ENCODE measurements around the gene KIF20B. TPM values are rescaled to one million over a fixed set of nuclear protein-coding genes. Genes with fewer than 3 reads are reported as not detected.

Gene KIF20B
- polyA plus RNA-seq, 1 donor (not counting 4 experiments of a cell fraction or from before 2014, with no cell fraction given), result 9.2 TPM

DNA sequence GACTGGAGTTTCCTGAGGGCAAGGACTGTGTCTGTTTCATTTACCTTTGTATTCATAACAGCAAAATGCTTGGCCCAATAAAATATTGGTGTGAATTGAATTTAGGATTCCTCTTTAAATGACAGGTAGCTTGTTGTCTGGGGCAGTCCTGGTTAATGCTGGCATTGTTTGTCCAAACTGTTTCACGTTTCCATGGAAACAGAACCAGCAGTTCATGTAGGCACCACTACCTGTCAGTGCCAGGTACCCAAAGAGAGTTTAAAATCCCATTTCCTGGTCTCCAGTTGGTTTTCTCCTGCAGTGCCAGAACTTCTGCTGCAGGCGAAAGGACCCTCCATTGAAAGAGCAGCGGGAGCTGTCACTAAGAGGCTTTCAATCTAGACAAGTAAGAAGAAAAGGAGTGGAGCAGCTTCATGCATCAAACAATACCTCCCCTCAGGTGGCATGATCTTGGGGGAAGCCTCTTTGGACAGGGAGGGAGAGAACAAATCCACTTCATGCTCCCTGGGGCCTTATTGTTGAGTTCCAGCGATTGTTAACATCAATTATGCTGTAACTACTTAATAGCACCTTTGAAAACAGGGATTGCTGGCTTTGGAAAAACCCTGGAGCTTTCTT, 109.6 kb downstream of the KIF20B start:
- no peaks in the 10 kb centered on the region for H4K20me1 ChIP-seq (ENCODE audit: control insufficient read depth, extremely low read depth, insufficient read depth, low read length)
- no peaks in the 10 kb centered on the region for H3K9me3 ChIP-seq (ENCODE audit: control insufficient read depth, low read depth, low read length)
- H3K4me1 ChIP-seq (ENCODE audit: control insufficient read depth, extremely low read depth, insufficient read depth, low read length), result no peaks in the 10 kb centered on the region
- TF ChIP-seq, protein P1, sequence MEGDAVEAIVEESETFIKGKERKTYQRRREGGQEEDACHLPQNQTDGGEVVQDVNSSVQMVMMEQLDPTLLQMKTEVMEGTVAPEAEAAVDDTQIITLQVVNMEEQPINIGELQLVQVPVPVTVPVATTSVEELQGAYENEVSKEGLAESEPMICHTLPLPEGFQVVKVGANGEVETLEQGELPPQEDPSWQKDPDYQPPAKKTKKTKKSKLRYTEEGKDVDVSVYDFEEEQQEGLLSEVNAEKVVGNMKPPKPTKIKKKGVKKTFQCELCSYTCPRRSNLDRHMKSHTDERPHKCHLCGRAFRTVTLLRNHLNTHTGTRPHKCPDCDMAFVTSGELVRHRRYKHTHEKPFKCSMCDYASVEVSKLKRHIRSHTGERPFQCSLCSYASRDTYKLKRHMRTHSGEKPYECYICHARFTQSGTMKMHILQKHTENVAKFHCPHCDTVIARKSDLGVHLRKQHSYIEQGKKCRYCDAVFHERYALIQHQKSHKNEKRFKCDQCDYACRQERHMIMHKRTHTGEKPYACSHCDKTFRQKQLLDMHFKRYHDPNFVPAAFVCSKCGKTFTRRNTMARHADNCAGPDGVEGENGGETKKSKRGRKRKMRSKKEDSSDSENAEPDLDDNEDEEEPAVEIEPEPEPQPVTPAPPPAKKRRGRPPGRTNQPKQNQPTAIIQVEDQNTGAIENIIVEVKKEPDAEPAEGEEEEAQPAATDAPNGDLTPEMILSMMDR (optimal IDR thresholded peaks at IDR 0.05 in 1 of 3, IDR thresholded peaks at IDR 0.05 in 1 of 3, conservative IDR thresholded peaks at IDR 0.05 in 1 of 3; ENCODE audit: extremely low read depth in 1 of 3, insufficient read depth in 2 of 3, low read length in 3 of 3), result no peak
- TF ChIP-seq EZH2 (IDR thresholded peaks at IDR 0.05; ENCODE audit: low read length), result no peak
- H3K79me2 ChIP-seq (ENCODE audit: control insufficient read depth, insufficient read depth, low read length), result no peaks in the 10 kb centered on the region
- DNase-seq (ENCODE audit: low read depth, low spot score) (no peak), FAIRE-seq (no peak)
- H3K4me2 ChIP-seq (ENCODE audit: control insufficient read depth, extremely low read depth, insufficient read depth, low read depth, low read length), result no peak overlapping the region
- H3K36me3 ChIP-seq (ENCODE audit: control insufficient read depth in 2 of 2, extremely low read depth in 1 of 2, insufficient read depth in 2 of 2, low read length in 2 of 2), result no peaks in the 10 kb centered on the region
- no peak overlapping the region for H3K9ac ChIP-seq (ENCODE audit: control insufficient read depth, extremely low read depth, insufficient read depth, low read length)
- dilution Hi-C loops (cut with MboI; ENCODE audit: extremely low pct_ligation_motif_present, low sequenced_read_pairs), result no loop called here
- H3K4me3 ChIP-seq (ENCODE audit: control insufficient read depth in 2 of 3, extremely low read depth in 1 of 3, insufficient read depth in 2 of 3, low read depth in 1 of 3, low read length in 3 of 3), result no peak overlapping the region
- no peak overlapping the region for H3K27ac ChIP-seq (ENCODE audit: control insufficient read depth, insufficient read depth, low read length)
- H3K27me3 ChIP-seq (ENCODE audit: control insufficient read depth, extremely low read depth, insufficient read depth, low read length), result no peaks in the 10 kb centered on the region
- H2AFZ ChIP-seq (ENCODE audit: control insufficient read depth, low read length), result no peak overlapping the region
- H3K9me1 ChIP-seq (ENCODE audit: control insufficient read depth, extremely low read depth, insufficient read depth, low read length), result no peaks in the 10 kb centered on the region

DNA sequence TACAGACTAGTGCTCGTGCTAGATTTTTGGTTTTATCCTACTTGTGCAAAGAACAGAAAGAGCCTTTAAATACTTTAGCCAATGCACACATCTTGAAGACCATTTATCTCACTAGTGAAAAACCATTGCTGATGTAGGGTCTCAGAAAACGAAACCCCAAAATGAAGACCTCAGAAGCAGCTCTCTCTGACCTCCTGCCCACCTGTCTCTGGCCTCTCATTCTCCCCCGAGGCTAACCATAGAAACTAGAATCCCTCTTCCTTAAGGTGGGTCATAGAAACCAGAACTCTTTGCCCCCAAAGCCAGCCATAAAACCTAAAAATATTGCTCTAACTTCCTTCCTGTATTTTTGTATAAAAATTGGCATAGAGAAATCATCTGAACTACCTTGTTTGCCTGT, 112.2 kb downstream of the KIF20B start:
- Histone ChIP-seq H3K9me3 (ENCODE audit: control insufficient read depth, low read depth, low read length) (no peaks in the 10 kb centered on the region), H3K4me1 (ENCODE audit: control insufficient read depth, extremely low read depth, insufficient read depth, low read length) (no peaks in the 10 kb centered on the region), H3K36me3 (ENCODE audit: control insufficient read depth in 2 of 2, extremely low read depth in 1 of 2, insufficient read depth in 2 of 2, low read length in 2 of 2) (no peaks in the 10 kb centered on the region), H3K4me2 (ENCODE audit: control insufficient read depth, extremely low read depth, insufficient read depth, low read depth, low read length) (no peak overlapping the region), H4K20me1 (ENCODE audit: control insufficient read depth, extremely low read depth, insufficient read depth, low read length) (no peaks in the 10 kb centered on the region), H2AFZ (ENCODE audit: control insufficient read depth, low read length) (no peak overlapping the region), H3K79me2 (ENCODE audit: control insufficient read depth, insufficient read depth, low read length) (no peaks in the 10 kb centered on the region), H3K9me1 (ENCODE audit: control insufficient read depth, extremely low read depth, insufficient read depth, low read length) (no peaks in the 10 kb centered on the region), H3K4me3 (ENCODE audit: control insufficient read depth in 2 of 3, extremely low read depth in 1 of 3, insufficient read depth in 2 of 3, low read depth in 1 of 3, low read length in 3 of 3) (no peak overlapping the region), H3K27me3 (ENCODE audit: control insufficient read depth, extremely low read depth, insufficient read depth, low read length) (no peaks in the 10 kb centered on the region), H3K27ac (ENCODE audit: control insufficient read depth, insufficient read depth, low read length) (no peak overlapping the region), H3K9ac (ENCODE audit: control insufficient read depth, extremely low read depth, insufficient read depth, low read length) (no peak overlapping the region)
- FAIRE-seq, result no peak
- dilution Hi-C loops (cut with MboI; ENCODE audit: extremely low pct_ligation_motif_present, low sequenced_read_pairs), result no loop called here
- TF ChIP-seq EZH2 (IDR thresholded peaks at IDR 0.05; ENCODE audit: low read length), result no peak
- TF ChIP-seq, protein P1 (optimal IDR thresholded peaks at IDR 0.05 in 1 of 3, IDR thresholded peaks at IDR 0.05 in 1 of 3, conservative IDR thresholded peaks at IDR 0.05 in 1 of 3; ENCODE audit: extremely low read depth in 1 of 3, insufficient read depth in 2 of 3, low read length in 3 of 3), result no peak
- no peak for DNase-seq (ENCODE audit: low read depth, low spot score)

All from keratinocyte (primary cell).